AG10803 (cell line): Measurements from ENCODE around the gene WNK3.

ENCODE experiments used
- DNase-seq: peaks from one replicate; pipeline ENCODE4 v3.0.0; 2010; ENCODE audit warnings: low read depth
- H3K4me3 ChIP-seq: 2 replicates; pipeline ENCODE4 v1.5.1; 2011; ENCODE audit warnings: mild to moderate bottlenecking, low read length, control low read depth
- CTCF ChIP-seq: conservative IDR thresholded peaks from 2 replicates; pipeline ENCODE4 v1.5.1; 2011; ENCODE audit warnings: mild to moderate bottlenecking, low read length, control low read depth, inconsistent platforms

Gene WNK3

GRCh38 chrX:54198262-54198661 is 159.6 kb downstream of the WNK3 start:
- TF ChIP-seq CTCF = no peak
- DNase-seq = no peak
- no peak overlapping the region for H3K4me3 ChIP-seq

GRCh38 chrX:54194982-54195588 is 162.8 kb downstream of the WNK3 start:
- TF ChIP-seq CTCF = no peak

GRCh38 chrX:54193085-54193821 is 164.6 kb downstream of the WNK3 start:
- TF ChIP-seq CTCF = no peak
- no peak for DNase-seq
- H3K4me3 ChIP-seq = no peak overlapping the region

More at GRCh38 chrX:54194982-54195588, 162.8 kb downstream of the WNK3 start:
- DNase-seq = no peak
- no peak overlapping the region for H3K4me3 ChIP-seq

GRCh38 chrX:54184474-54184873 is 173.4 kb downstream of the WNK3 start:
- H3K4me3 ChIP-seq = no peak overlapping the region
- DNase-seq = no peak
- no peak for TF ChIP-seq CTCF

GRCh38 chrX:54182864-54183613 is 174.8 kb downstream of the WNK3 start, which contains the start of gene FAM120C:
TSS of gene FAM120C (minus strand) at chrX:54183254. CDS start at chrX:54183198, 56 bp downstream.
- TF ChIP-seq CTCF = no peak
- peak; percentile 64 for DNase-seq
- H3K4me3 ChIP-seq = peak within 1 kb of the TSS; percentile 65

- H3K4me3 ChIP-seq = peak overlapping the region; percentile 65
- peak; percentile 29 for DNase-seq
- TF ChIP-seq CTCF = no peak
Measured at GRCh38 chrX:54182194-54182863, 175.5 kb downstream of the WNK3 start.
